NB4 (cell line): ENCODE results near the gene CHCHD6.

ENCODE experiments used
- MYC ChIP-seq: IDR thresholded peaks from 2 replicates; pipeline ENCODE4 v1.6.1; 2011; ENCODE audit warnings: low read depth, low read length
- POLR2A ChIP-seq: IDR thresholded peaks from 2 replicates; pipeline ENCODE4 v1.6.1; 2011; ENCODE audit warnings: mild to moderate bottlenecking; ENCODE audit not compliant: insufficient read length; ENCODE audit errors: extremely low read depth
- TF ChIP-seq, protein P1 (sequence below): IDR thresholded peaks from one replicate; pipeline ENCODE4 v1.5.1; 2012; ENCODE audit warnings: low read depth, low read length
- TF ChIP-seq, protein P2 (sequence below): IDR thresholded peaks from 2 replicates; pipeline ENCODE4 v1.6.1; 2011; ENCODE audit warnings: low read depth, low read length

DNA sequence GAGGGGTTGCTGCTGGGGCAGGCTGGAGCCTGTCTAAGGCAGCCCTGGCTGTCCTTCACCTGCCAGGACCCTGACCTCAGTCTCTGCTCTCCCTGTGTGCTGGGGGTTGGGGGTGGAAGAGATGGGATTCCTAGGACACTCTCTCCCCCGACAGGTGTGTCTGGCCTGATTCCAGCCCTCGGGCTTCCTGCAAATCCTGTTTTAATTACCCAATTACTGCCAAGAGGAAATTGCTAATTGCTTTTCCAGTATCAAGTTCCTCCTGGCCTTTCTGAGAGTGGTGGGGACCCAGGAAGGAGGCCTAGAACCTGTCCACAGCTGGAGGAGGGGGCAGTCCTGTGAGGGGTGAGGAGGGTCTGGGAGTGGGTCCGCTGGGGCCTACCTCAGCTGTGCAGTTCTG lies 294.7 kb downstream of the CHCHD6 start:
- TF ChIP-seq, protein P1, sequence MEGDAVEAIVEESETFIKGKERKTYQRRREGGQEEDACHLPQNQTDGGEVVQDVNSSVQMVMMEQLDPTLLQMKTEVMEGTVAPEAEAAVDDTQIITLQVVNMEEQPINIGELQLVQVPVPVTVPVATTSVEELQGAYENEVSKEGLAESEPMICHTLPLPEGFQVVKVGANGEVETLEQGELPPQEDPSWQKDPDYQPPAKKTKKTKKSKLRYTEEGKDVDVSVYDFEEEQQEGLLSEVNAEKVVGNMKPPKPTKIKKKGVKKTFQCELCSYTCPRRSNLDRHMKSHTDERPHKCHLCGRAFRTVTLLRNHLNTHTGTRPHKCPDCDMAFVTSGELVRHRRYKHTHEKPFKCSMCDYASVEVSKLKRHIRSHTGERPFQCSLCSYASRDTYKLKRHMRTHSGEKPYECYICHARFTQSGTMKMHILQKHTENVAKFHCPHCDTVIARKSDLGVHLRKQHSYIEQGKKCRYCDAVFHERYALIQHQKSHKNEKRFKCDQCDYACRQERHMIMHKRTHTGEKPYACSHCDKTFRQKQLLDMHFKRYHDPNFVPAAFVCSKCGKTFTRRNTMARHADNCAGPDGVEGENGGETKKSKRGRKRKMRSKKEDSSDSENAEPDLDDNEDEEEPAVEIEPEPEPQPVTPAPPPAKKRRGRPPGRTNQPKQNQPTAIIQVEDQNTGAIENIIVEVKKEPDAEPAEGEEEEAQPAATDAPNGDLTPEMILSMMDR = no peak
- no peak for TF ChIP-seq MYC
- TF ChIP-seq, protein P2, sequence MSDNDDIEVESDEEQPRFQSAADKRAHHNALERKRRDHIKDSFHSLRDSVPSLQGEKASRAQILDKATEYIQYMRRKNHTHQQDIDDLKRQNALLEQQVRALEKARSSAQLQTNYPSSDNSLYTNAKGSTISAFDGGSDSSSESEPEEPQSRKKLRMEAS = no peak
- TF ChIP-seq POLR2A = no peak
